ENCODE measurements around the gene SIM2.

- TF ChIP-seq POLR2A (IDR thresholded peaks at IDR 0.05; ENCODE audit: low read length) (no peak), GATA1 (IDR thresholded peaks at IDR 0.05; ENCODE audit: low read depth, low read length) (no peak)
Observed at GRCh38 chr21:36718951-36719501, 20.1 kb downstream of the SIM2 start.

All from erythroblast (primary cell).